ENCODE results near the gene ICOS.

Gene ICOS

GRCh38 chr2:204010628-204011560 lies 74.3 kb downstream of the ICOS start:
- no peak for DNase-seq (ENCODE audit: low spot score)
